ENCODE data around the gene MTERF2. TPM values are rescaled to one million over a fixed set of nuclear protein-coding genes. Genes with fewer than 3 reads are reported as not detected.

Gene MTERF2
- total RNA-seq, 4 donors from 2014 or later = 22.9 to 37.0 (median 31.3) TPM

GRCh38 chr12:107025671-107026070, 38.7 kb upstream of the MTERF2 start:
- TF ChIP-seq, protein P1, sequence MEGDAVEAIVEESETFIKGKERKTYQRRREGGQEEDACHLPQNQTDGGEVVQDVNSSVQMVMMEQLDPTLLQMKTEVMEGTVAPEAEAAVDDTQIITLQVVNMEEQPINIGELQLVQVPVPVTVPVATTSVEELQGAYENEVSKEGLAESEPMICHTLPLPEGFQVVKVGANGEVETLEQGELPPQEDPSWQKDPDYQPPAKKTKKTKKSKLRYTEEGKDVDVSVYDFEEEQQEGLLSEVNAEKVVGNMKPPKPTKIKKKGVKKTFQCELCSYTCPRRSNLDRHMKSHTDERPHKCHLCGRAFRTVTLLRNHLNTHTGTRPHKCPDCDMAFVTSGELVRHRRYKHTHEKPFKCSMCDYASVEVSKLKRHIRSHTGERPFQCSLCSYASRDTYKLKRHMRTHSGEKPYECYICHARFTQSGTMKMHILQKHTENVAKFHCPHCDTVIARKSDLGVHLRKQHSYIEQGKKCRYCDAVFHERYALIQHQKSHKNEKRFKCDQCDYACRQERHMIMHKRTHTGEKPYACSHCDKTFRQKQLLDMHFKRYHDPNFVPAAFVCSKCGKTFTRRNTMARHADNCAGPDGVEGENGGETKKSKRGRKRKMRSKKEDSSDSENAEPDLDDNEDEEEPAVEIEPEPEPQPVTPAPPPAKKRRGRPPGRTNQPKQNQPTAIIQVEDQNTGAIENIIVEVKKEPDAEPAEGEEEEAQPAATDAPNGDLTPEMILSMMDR (IDR thresholded peaks at IDR 0.05) = no peak
- no peak for TF ChIP-seq POLR2A (IDR thresholded peaks at IDR 0.05)
- H3K27me3 ChIP-seq = no peaks in the 10 kb centered on the region
- no peaks in the 10 kb centered on the region for H3K9me3 ChIP-seq
- H3K36me3 ChIP-seq = no peaks in the 10 kb centered on the region
- intact Hi-C loops (cut with DNase I) = no loop called here
- no peak for DNase-seq
- H3K27ac ChIP-seq = peak overlapping the region in 1 of 3 donors; percentile 5
- 87 to 97% methylated on average over 1 of the region's 1 CpG for WGBS, 2 donors
- peaks cover 42 to 45% of the 10 kb centered on the region in 2 donors for H3K4me1 ChIP-seq
- no peak overlapping the region for H3K4me3 ChIP-seq (replicated peaks in 1 of 3)

- no peak overlapping the region for H3K4me3 ChIP-seq (replicated peaks in 1 of 3)
- H3K9me3 ChIP-seq = no peaks in the 10 kb centered on the region
- no peaks in the 10 kb centered on the region for H3K27me3 ChIP-seq
- no peak overlapping the region for H3K27ac ChIP-seq
- DNase-seq = no peak
- no peaks in the 10 kb centered on the region for H3K4me1 ChIP-seq
- TF ChIP-seq, protein P1 (IDR thresholded peaks at IDR 0.05) = no peak
- TF ChIP-seq POLR2A (IDR thresholded peaks at IDR 0.05) = no peak
- no peaks in the 10 kb centered on the region for H3K36me3 ChIP-seq
- intact Hi-C loops (cut with DNase I) = no loop called here
- 86 to 91% methylated on average over 2 of the region's 2 CpGs for WGBS, 2 donors
Measured at GRCh38 chr12:107019546-107019945, 32.6 kb upstream of the MTERF2 start.

- intact Hi-C loops (cut with DNase I) = no loop called here
- WGBS, 2 donors = 91 to 92% methylated on average over 4 of the region's 4 CpGs
- no peak for TF ChIP-seq POLR2A (IDR thresholded peaks at IDR 0.05)
- TF ChIP-seq, protein P1 (IDR thresholded peaks at IDR 0.05) = no peak
Measured at GRCh38 chr12:107017042-107017441, 30.1 kb upstream of the MTERF2 start.

DNA sequence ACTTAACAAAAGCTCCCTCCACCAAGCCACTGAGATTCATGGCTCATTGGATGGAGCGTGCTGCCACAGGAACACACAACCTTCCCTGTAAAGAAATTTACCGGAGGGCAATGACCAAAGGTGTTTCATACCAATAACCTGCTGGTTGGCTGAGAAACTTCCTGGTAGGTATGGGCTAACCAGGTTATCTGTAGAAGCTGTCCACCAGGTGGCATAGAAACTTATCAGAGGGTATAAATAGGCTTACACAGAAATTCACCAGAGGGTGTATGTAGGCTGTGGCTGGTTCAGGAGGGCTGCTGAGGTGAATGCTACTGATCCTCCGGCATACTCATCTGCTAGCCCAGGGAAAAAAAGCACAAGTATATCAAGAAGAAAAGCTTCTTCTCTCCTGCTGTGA, 27.1 kb upstream of the MTERF2 start:
- H3K4me1 ChIP-seq = no peaks in the 10 kb centered on the region
- no peak for TF ChIP-seq POLR2A (IDR thresholded peaks at IDR 0.05)
- TF ChIP-seq, protein P1 (IDR thresholded peaks at IDR 0.05) = peak in 4 of 6 experiments; percentile 42 to 69 (median 56)
- intact Hi-C loops (cut with DNase I) = no loop called here
- no peaks in the 10 kb centered on the region for H3K9me3 ChIP-seq
- DNase-seq = peak; percentile 36 to 39
- H3K4me3 ChIP-seq (replicated peaks in 1 of 3) = no peak overlapping the region
- H3K27ac ChIP-seq = no peak overlapping the region
- no peaks in the 10 kb centered on the region for H3K36me3 ChIP-seq
- WGBS, 2 donors = 64 to 75% methylated on average over 3 of the region's 3 CpGs
- no peaks in the 10 kb centered on the region for H3K27me3 ChIP-seq

More at GRCh38 chr12:107017042-107017441, 30.1 kb upstream of the MTERF2 start:
- H3K36me3 ChIP-seq = no peaks in the 10 kb centered on the region
- H3K4me1 ChIP-seq = no peaks in the 10 kb centered on the region
- H3K9me3 ChIP-seq = no peaks in the 10 kb centered on the region
- no peak overlapping the region for H3K27ac ChIP-seq
- H3K4me3 ChIP-seq (replicated peaks in 1 of 3) = no peak overlapping the region
- no peaks in the 10 kb centered on the region for H3K27me3 ChIP-seq
- DNase-seq = no peak

DNA sequence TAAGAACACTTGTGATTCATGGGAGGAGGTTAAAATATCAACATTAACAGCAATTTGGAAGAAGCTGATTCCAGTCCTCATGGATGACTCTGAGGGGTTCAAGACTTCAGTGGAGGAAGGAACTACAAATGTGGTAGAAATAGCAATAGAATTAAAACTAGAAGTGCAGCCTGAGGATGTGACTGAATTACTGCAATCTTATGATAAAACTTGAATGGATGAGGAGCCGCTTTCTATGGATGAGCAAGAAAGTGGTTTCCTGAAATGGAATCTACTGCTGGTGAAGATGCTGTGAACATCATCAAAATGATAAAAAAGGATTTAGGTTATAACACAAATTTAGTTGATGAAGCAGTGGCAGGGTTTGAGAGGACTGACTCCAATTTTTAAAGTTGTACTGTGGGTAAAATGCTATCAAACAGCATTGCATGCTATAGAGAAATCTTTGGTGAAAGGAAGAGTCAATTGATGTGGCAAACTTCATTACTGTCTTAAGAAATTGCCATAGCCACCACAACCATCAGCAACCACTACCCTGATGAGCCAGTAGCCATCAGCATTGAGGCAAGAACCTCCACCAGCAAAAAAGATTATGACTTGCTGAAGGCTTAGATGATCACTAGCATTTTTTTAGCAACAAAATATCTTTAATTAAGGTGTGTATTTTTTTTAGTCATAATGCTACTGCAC, 25.9 kb upstream of the MTERF2 start:
- TF ChIP-seq, protein P1 (IDR thresholded peaks at IDR 0.05) = no peak
- TF ChIP-seq POLR2A (IDR thresholded peaks at IDR 0.05) = no peak
- intact Hi-C loops (cut with DNase I) = no loop called here
- 97 to 98% methylated on average over 1 of the region's 1 CpG for whole genome bisulfite sequencing, 2 donors
- Histone ChIP-seq H3K4me1 (no peaks in the 10 kb centered on the region), H3K4me3 (replicated peaks in 1 of 3) (no peak overlapping the region), H3K27ac (no peak overlapping the region), H3K36me3 (no peaks in the 10 kb centered on the region), H3K9me3 (no peaks in the 10 kb centered on the region), H3K27me3 (no peaks in the 10 kb centered on the region)
- no peak for DNase-seq

Measured in thyroid gland (tissue), 4 donors.